PC-9 (cell line): ENCODE results near the gene TSSK2. TPM values are rescaled to one million over a fixed set of nuclear protein-coding genes. Genes with fewer than 3 reads are reported as not detected.
A peak's percentile ranks its signal among the peaks of the same experiment; 100 is the strongest.

ENCODE experiments used
- BruUV-seq: library from RNA; stranded (reverse); fragments of 400-500 nt; replicated peaks from 2 replicates; lab custom pipeline; 2021; lab: Mats Ljungman, UMichigan
- CTCF ChIA-PET: fragments of 300-600 bp; sonication (Branson Sonifier 250); formaldehyde crosslinking; loops from one replicate; lab custom pipeline; 2022; ENCODE audit warnings: antibody characterized with exemption; lab: Charles Lee
- POLR2A ChIA-PET: fragments of 300-600 bp; sonication (Branson Sonifier 250); formaldehyde crosslinking; loops from one replicate; lab custom pipeline; 2022; ENCODE audit warnings: antibody characterized with exemption; ENCODE audit not compliant: unreplicated experiment; lab: Charles Lee
- DNase-seq, 2 experiments: peaks; one replicate each; pipeline versions ENCODE4 v3.0.0 to v3.0.0-alpha.2; 2015 to 2022; ENCODE audit warnings: mixed read lengths in 1 of 2
- H2AFZ ChIP-seq: fragments of 200-600 bp; sonication (generic); 2 replicates; pipeline ENCODE4 v1.8.1; 2017; ENCODE audit warnings: antibody characterized with exemption
- H3F3A ChIP-seq: fragments of 200-600 bp; sonication (generic); 2 replicates; pipeline ENCODE4 v1.8.1; 2017; ENCODE audit warnings: antibody characterized with exemption, mild to moderate bottlenecking, low read depth; ENCODE audit not compliant: insufficient read depth
- H3K27ac ChIP-seq: fragments of 200-600 bp; sonication (generic); 2 replicates; pipeline ENCODE4 v1.6.1; 2016; ENCODE audit warnings: mixed run types
- H3K27me3 ChIP-seq: fragments of 200-600 bp; sonication (generic); 2 replicates; pipeline ENCODE4 v1.6.1; 2016; ENCODE audit warnings: low read depth, mixed run types; ENCODE audit not compliant: insufficient read depth
- H3K36me3 ChIP-seq: fragments of 200-600 bp; sonication (generic); 2 replicates; pipeline ENCODE4 v1.6.1; 2016; ENCODE audit warnings: low read depth, mixed run types
- H3K4me1 ChIP-seq: fragments of 200-600 bp; sonication (generic); replicated peaks from 2 replicates; pipeline ENCODE4 v1.6.1; 2016; ENCODE audit warnings: mixed run types; ENCODE audit not compliant: insufficient read depth
- H3K4me2 ChIP-seq: fragments of 200-600 bp; sonication (generic); 2 replicates; pipeline ENCODE4 v1.6.1; 2017; ENCODE audit warnings: mixed run types
- H3K4me3 ChIP-seq: fragments of 200-600 bp; sonication (generic); 2 replicates; pipeline ENCODE4 v1.6.1; 2016; ENCODE audit warnings: mixed run types
- H3K79me2 ChIP-seq: fragments of 200-600 bp; sonication (generic); 2 replicates; pipeline ENCODE4 v1.6.1; 2017; ENCODE audit warnings: low read depth, mixed run types
- H3K9me2 ChIP-seq: fragments of 200-600 bp; sonication (generic); 2 replicates; pipeline ENCODE4 v1.8.1; 2017; ENCODE audit warnings: mild to moderate bottlenecking; ENCODE audit not compliant: insufficient read depth
- H3K9me3 ChIP-seq: fragments of 200-600 bp; sonication (generic); 2 replicates; pipeline ENCODE4 v1.8.1; 2016; ENCODE audit warnings: low read depth; ENCODE audit not compliant: insufficient read depth
- H4K20me1 ChIP-seq: fragments of 200-600 bp; sonication (generic); 2 replicates; pipeline ENCODE4 v1.8.1; 2017; ENCODE audit not compliant: insufficient read depth
- EZH2 ChIP-seq: fragments of 200-600 bp; sonication (generic); IDR thresholded peaks from 2 replicates; pipeline ENCODE4 v1.8.0; 2017; ENCODE audit warnings: antibody characterized with exemption, low read depth
- intact Hi-C: fragments of 100-400 bp; cut with micrococcal nuclease; formaldehyde crosslinking; loops from one replicate; pipeline ENCODE4 v1.10.0; 2022; ENCODE audit not compliant: unreplicated experiment
- total RNA-seq: library from RNA; stranded (reverse); gene quantifications from 2 replicates; pipeline ENCODE4 v1.2.3, GENCODE V29; 2021
- TF ChIP-seq, protein P1 (sequence below): fragments of 200-600 bp; sonication (generic); conservative IDR thresholded peaks from 2 replicates; pipeline ENCODE4 v1.6.1; 2017; ENCODE audit warnings: mixed run types, antibody characterized with exemption, mild to moderate bottlenecking, moderate library complexity

Gene TSSK2
- total RNA-seq, 1 experiment from 2014 or later: not detected

DNA sequence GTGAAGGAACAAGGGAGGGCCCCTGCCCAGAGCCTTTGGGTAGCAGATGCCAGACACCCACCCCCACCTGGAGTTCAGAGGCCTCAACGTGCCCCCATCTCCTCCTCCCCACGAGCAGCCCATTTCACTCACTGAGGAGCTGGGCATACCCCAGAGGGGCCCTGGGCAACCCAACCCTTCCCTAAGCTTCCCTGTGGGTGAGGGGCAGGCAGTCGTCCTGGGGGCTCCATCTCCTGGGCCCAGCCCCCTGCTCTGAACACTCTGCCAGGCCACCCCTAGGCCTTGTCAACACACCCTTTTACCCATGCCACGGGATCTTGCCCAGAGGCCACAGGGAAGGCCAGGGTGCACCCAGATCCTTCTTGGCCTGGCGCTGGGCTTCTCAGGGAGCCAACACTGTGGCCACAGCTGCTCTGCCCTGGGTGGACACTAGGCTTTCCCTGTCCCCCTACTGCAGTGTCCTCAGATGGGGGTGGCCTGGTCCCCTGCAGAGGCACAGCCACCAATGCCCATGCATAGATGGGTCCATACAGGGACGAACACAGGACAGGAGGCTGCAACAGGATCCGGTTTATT lies 44.0 kb downstream of the TSSK2 start:
- H3K4me1 ChIP-seq: peaks cover 35% of the 10 kb centered on the region
- no peaks in the 10 kb centered on the region for H3K9me3 ChIP-seq
- peaks cover 68% of the 10 kb centered on the region for H3K79me2 ChIP-seq
- CTCF ChIA-PET: interaction anchor here (0.6 to 1.2 kb wide), 2 partner anchors 31 to 267 kb away, joined by 3 to 7 read pairs; partner anchors contain the start of gene ESS2
- peaks cover 38% of the 10 kb centered on the region; the same call in 1 of the 2 replicates for H3F3A ChIP-seq
- H4K20me1 ChIP-seq: peaks cover 41% of the 10 kb centered on the region
- no peaks in the 10 kb centered on the region for H3K9me2 ChIP-seq
- no peak for DNase-seq
- no peaks in the 10 kb centered on the region for H3K27me3 ChIP-seq
- peak overlapping the region; percentile 97; the same call in 1 of the 2 replicates for H3K4me2 ChIP-seq
- H3K27ac ChIP-seq: no peak overlapping the region
- intact Hi-C loops: loop anchor here (5.0 kb wide), 1 partner anchor 222 kb away; no protein-coding TSS in a partner anchor
- BruUV-seq: no TSS peak
- POLR2A ChIA-PET: interaction anchor here (0.8 kb wide), 2 partner anchors 10 to 30 kb away, joined by 4 to 5 read pairs; partner anchors contain the start of gene ESS2
- H2AFZ ChIP-seq: no peak overlapping the region
- TF ChIP-seq EZH2: no peak
- TF ChIP-seq, protein P1, sequence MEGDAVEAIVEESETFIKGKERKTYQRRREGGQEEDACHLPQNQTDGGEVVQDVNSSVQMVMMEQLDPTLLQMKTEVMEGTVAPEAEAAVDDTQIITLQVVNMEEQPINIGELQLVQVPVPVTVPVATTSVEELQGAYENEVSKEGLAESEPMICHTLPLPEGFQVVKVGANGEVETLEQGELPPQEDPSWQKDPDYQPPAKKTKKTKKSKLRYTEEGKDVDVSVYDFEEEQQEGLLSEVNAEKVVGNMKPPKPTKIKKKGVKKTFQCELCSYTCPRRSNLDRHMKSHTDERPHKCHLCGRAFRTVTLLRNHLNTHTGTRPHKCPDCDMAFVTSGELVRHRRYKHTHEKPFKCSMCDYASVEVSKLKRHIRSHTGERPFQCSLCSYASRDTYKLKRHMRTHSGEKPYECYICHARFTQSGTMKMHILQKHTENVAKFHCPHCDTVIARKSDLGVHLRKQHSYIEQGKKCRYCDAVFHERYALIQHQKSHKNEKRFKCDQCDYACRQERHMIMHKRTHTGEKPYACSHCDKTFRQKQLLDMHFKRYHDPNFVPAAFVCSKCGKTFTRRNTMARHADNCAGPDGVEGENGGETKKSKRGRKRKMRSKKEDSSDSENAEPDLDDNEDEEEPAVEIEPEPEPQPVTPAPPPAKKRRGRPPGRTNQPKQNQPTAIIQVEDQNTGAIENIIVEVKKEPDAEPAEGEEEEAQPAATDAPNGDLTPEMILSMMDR: no peak
- 0 out of 2 replicates have a peak, but pooled peaks cover 7% of the 10 kb centered on the region for H3K36me3 ChIP-seq
- no peak overlapping the region for H3K4me3 ChIP-seq

DNA sequence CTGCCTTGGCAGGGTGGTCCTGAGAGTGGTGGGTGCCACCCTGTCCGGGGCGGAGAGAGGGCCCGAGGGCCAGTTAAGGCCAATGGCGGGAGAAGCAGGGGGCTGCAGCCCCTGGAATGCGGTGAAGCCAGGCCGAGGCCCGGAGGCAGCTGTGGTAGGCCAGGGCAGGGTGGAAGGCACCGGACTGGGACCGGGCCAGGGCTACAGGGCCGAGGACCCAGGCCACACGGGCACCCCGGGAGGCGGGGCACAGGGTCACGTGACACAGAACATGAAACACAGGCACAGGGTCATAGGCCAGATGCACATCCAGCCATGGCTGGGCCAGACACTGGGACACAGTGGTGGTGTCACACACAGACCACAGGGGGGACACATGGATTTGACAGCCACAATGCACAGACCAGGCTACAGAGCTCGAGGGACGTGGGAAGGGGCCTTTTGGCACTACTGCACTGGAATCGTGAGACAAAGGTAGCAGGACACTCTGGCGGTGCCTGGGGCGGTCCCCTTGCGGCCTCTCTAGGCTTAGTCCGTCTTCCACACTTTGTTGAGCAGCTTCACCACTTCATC lies 44.6 kb downstream of the TSSK2 start:
- ChIA-PET CTCF (interaction anchor here (0.6 kb wide), 1 partner anchor 268 kb away, joined by 7 read pairs; no protein-coding TSS in a partner anchor), POLR2A (no interaction called here)
- no TSS peak for BruUV-seq

DNA sequence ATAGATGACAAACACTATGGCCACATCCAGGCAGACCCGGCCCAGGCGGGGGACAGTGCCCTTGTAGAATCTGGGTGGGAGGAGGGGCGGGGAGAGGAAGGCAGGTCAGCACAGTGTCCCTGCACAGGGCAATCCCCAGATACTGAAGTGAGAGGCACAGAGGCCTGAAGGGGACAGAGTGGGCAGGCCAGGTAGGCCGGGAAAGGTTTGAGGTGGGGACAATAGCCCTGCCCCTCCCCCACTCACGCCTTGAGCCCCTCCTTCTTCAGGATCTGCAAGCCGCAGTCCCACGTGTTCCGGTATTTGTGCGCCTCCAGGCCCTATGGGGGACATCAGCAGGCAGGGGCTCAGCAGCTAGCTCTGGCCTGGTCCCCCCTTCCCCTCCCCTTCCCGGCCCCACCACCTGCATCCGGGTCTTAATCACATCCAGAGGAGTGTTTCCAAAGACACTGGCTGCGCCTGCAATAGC lies 45.1 kb downstream of the TSSK2 start:
- no peak overlapping the region for H3K4me2 ChIP-seq
- no peaks in the 10 kb centered on the region for H3K27me3 ChIP-seq
- H2AFZ ChIP-seq: no peak overlapping the region
- H3F3A ChIP-seq: peaks cover 38% of the 10 kb centered on the region; the same call in 1 of the 2 replicates
- no peaks in the 10 kb centered on the region for H3K9me2 ChIP-seq
- H3K4me1 ChIP-seq: peaks cover 35% of the 10 kb centered on the region
- H3K9me3 ChIP-seq: no peaks in the 10 kb centered on the region
- CTCF ChIA-PET: no interaction called here
- intact Hi-C loops: loop anchor here (5.0 kb wide), 1 partner anchor 221 kb away; no protein-coding TSS in a partner anchor
- peaks cover 41% of the 10 kb centered on the region for H4K20me1 ChIP-seq
- no peak overlapping the region for H3K4me3 ChIP-seq
- no peak for TF ChIP-seq EZH2
- TF ChIP-seq, protein P1: no peak
- POLR2A ChIA-PET: no interaction called here
- no peak overlapping the region for H3K27ac ChIP-seq
- H3K36me3 ChIP-seq: 0 out of 2 replicates have a peak, but pooled peaks cover 7% of the 10 kb centered on the region
- DNase-seq: no peak
- H3K79me2 ChIP-seq: peaks cover 63% of the 10 kb centered on the region
- BruUV-seq: no TSS peak

More for the DNA sequence above, 44.6 kb downstream of the TSSK2 start:
- Histone ChIP-seq H3F3A (peaks cover 38% of the 10 kb centered on the region; the same call in 1 of the 2 replicates), H3K27me3 (no peaks in the 10 kb centered on the region), H3K79me2 (peaks cover 66% of the 10 kb centered on the region), H4K20me1 (peaks cover 41% of the 10 kb centered on the region), H3K4me1 (peaks cover 35% of the 10 kb centered on the region), H3K36me3 (0 out of 2 replicates have a peak, but pooled peaks cover 7% of the 10 kb centered on the region), H3K4me3 (no peak overlapping the region), H3K27ac (no peak overlapping the region), H3K9me2 (no peaks in the 10 kb centered on the region), H3K9me3 (no peaks in the 10 kb centered on the region), H3K4me2 (no peak overlapping the region), H2AFZ (no peak overlapping the region)
- DNase-seq: no peak
- intact Hi-C loops: loop anchor here (5.0 kb wide), 1 partner anchor 222 kb away; no protein-coding TSS in a partner anchor
- TF ChIP-seq, protein P1: no peak
- no peak for TF ChIP-seq EZH2
